Cardiac muscle cell (in vitro differentiated cells and primary cell): Measurements from ENCODE around the gene STXBP5. TPM values are rescaled to one million over a fixed set of nuclear protein-coding genes. Genes with fewer than 3 reads are reported as not detected.

Experiments
- DNase-seq, 2 donors: peaks; one replicate each; pipeline versions ENCODE4 v3.0.0 to v3.0.0-alpha.2; 2010 to 2017; ENCODE audit warnings: low read depth in 1 of 2, low spot score in 1 of 2
- H3K27ac ChIP-seq: fragments of 200-600 bp; sonication (generic); 2 replicates; pipeline ENCODE4 v1.5.1; 2016
- H3K27me3 ChIP-seq: fragments of 200-600 bp; sonication (generic); 2 replicates; pipeline ENCODE4 v1.6.0; 2016; ENCODE audit warnings: control low read depth
- H3K36me3 ChIP-seq: fragments of 200-600 bp; sonication (generic); 2 replicates; pipeline ENCODE4 v1.5.1; 2016; ENCODE audit warnings: control low read depth
- H3K4me1 ChIP-seq: fragments of 200-600 bp; sonication (generic); 2 replicates; pipeline ENCODE4 v1.8.1; 2017; ENCODE audit warnings: low read depth, mild to moderate bottlenecking, mixed run types
- H3K4me3 ChIP-seq: fragments of 200-600 bp; sonication (generic); 2 replicates; pipeline ENCODE4 v1.5.1; 2016; ENCODE audit warnings: mild to moderate bottlenecking
- H3K9me3 ChIP-seq: fragments of 200-600 bp; sonication (generic); 2 replicates; pipeline ENCODE4 v1.5.1; 2017; ENCODE audit warnings: low read depth, mild to moderate bottlenecking, control low read depth
- polyA plus RNA-seq: library from polyadenylated mRNA; unstranded; fragments of >200 nt; fragmentation: Nextera tagmentation; extraction: Ambion mirVana; gene quantifications from 2 replicates; pipeline ENCODE4 v1.2.1, GENCODE V29; 2016
- total RNA-seq: library from RNA; depleted of rRNA; stranded (reverse); fragments of >200 nt; gene quantifications from 2 replicates; pipeline ENCODE4 v1.2.3, GENCODE V29; 2016
- TF ChIP-seq, protein P1 (sequence below): IDR thresholded peaks from 2 replicates; pipeline ENCODE4 v1.5.1; 2012; ENCODE audit warnings: low read depth, mild to moderate bottlenecking, low read length

STXBP5 gene
- total and polyA plus RNA-seq, 2 experiments from 2014 or later: 2.9 to 5.3 TPM

DNA sequence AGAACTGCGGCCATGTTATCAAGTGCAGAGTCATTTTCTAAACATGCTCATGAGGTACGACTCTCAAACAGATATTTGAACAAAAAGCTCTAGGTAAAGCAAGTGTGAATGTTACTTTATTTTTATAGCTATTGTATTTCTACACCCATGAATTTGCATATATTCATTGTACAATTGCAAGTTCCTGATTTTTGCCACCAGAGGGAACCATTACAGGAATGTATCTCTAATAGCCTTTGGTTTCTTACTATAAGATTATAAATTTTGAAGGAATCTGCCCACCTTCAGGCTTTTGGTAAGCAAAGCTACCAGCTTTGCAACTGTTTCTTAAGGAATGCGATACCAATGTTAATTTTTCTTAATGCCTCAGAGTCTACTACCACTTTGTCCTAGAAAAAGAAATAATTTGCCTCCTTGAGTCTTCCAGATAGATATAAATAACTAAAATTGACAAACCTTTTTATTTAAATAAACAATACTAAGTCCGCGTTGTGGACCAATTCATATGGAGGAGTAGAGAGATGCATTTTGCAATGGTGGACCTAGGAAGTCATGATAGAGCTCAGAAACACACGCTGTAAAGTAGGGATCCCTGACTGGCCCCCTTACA, 178.8 kb downstream of the STXBP5 start:
- H3K36me3 ChIP-seq: no peaks in the 10 kb centered on the region
- H3K4me1 ChIP-seq: no peaks in the 10 kb centered on the region
- no peak overlapping the region for H3K4me3 ChIP-seq
- peak; percentile 37 to 59 for DNase-seq
- TF ChIP-seq, protein P1, sequence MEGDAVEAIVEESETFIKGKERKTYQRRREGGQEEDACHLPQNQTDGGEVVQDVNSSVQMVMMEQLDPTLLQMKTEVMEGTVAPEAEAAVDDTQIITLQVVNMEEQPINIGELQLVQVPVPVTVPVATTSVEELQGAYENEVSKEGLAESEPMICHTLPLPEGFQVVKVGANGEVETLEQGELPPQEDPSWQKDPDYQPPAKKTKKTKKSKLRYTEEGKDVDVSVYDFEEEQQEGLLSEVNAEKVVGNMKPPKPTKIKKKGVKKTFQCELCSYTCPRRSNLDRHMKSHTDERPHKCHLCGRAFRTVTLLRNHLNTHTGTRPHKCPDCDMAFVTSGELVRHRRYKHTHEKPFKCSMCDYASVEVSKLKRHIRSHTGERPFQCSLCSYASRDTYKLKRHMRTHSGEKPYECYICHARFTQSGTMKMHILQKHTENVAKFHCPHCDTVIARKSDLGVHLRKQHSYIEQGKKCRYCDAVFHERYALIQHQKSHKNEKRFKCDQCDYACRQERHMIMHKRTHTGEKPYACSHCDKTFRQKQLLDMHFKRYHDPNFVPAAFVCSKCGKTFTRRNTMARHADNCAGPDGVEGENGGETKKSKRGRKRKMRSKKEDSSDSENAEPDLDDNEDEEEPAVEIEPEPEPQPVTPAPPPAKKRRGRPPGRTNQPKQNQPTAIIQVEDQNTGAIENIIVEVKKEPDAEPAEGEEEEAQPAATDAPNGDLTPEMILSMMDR: peak; percentile 60
- H3K27ac ChIP-seq: no peak overlapping the region
- H3K9me3 ChIP-seq: no peaks in the 10 kb centered on the region
- H3K27me3 ChIP-seq: no peaks in the 10 kb centered on the region

DNA sequence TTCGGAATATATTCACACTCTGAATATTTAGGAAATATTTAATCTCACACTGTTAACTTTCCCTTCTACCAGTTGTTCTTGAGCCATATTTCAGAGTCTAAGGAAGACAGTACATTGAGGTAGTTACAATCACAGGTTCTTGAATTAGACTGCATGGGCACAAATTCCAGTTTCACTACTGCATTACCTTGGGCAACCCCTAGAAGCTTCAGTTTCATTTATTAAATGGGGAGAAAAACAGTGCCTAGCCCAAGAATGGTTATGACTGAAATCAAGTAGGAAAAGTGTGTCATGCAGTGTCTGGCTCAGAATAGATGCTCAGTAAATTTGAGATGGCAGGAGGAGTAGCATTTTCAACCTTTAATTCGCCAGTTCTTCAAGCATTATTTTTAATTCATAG, 179.8 kb downstream of the STXBP5 start:
- no peak for DNase-seq
- H3K36me3 ChIP-seq: no peaks in the 10 kb centered on the region
- TF ChIP-seq, protein P1: no peak
- no peaks in the 10 kb centered on the region for H3K27me3 ChIP-seq
- H3K4me3 ChIP-seq: no peak overlapping the region
- H3K9me3 ChIP-seq: no peaks in the 10 kb centered on the region
- H3K27ac ChIP-seq: no peak overlapping the region
- no peaks in the 10 kb centered on the region for H3K4me1 ChIP-seq

DNA sequence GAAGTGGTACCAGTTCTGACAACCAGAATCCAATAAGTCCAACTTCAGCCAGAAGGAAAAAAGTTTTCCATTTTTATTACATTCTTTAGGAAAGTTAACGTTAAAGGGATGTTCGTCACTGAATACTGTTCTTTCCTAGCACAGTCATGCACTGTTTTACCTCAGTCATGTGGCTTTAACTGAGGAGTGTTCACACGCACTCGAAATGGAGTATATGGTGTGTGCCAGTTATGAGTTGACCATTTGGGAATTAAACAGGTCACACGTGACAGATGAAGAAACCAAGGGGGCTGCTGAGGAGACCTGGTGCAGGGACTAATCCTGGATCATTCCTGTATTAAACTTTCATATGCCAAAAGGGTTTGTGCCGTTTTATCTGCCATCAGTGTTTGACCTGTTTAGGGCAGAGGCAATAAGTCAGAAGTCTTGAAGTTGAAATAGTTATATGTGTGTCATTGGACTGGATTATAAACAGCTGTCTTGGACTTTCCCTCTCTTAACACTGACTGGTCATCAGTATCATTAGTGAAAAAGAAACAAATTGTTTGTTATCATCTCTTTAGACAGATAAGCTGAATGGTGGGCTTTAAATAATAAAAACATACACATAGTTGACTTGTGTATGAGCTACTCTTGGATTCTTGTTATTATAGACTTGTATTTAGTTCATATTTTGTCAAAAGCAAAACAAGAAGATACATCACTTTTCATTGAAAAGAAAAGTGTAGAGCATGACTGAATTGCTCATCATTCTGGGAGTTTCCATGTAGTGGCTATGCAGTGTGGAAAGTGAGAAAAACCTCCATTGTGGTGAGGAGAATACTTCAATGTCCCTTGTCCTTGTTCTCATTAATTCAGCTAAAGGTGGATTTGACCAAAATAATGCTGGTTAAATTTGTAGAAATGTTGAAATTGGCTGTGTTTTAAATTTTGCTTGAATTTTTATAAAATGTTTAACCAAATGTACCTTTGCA, 180.8 kb downstream of the STXBP5 start:
- no peak for DNase-seq
- no peak overlapping the region for H3K27ac ChIP-seq
- H3K27me3 ChIP-seq: no peaks in the 10 kb centered on the region
- no peaks in the 10 kb centered on the region for H3K36me3 ChIP-seq
- no peaks in the 10 kb centered on the region for H3K9me3 ChIP-seq
- no peaks in the 10 kb centered on the region for H3K4me1 ChIP-seq
- no peak overlapping the region for H3K4me3 ChIP-seq
- TF ChIP-seq, protein P1: no peak

DNA sequence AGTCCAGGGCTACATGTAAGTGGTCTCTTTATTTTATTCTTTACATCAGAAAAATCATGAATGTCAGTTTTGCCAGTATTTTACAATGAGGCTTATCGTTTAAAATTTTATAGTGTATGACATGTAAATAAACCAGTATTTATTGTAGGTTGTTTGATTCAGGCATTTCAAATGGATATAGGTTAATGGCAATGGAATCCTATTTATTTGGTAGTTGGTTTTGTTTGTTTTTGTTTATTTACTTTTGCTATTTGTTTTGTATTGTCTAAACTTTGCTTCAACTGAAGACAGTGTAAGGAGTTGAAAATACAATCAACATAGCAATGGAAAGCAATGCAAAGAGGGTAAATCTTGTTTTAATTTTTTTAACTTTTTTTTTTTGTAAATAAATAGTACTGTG, 185.2 kb downstream of the STXBP5 start:
- Histone ChIP-seq H3K36me3 (no peaks in the 10 kb centered on the region), H3K9me3 (no peaks in the 10 kb centered on the region), H3K27ac (no peak overlapping the region), H3K4me3 (no peak overlapping the region), H3K27me3 (no peaks in the 10 kb centered on the region), H3K4me1 (no peaks in the 10 kb centered on the region)
- TF ChIP-seq, protein P1: no peak
- no peak for DNase-seq

DNA sequence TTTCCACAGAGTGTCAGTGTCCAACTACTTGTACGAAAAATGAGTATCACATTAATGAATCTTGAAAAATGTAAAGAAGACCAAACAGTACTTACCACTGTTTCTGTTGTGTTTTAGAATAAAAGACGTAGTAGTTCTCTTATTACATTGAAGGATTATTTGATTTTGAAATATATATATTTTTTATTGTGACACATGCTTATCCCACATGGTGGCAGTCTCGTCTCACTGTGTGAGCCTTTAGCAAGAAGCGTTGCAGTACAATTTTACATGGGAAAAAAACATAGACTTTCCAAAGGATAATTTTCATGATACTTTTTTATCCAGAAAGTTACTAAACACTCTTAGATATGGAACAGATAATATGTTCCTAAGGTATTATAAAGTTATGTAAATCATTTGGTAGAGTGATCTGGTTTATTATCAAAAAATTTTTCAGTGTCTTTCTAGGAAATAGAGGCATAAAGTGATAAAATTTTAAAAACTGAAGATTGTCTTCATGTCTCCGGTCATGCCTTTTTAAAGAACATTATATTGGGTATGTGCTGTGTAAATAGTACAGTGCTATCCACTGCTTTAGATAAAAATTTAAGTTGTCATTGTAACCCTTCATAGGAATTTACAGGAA, 186.8 kb downstream of the STXBP5 start:
- H3K27ac ChIP-seq: no peak overlapping the region
- no peaks in the 10 kb centered on the region for H3K4me1 ChIP-seq
- no peaks in the 10 kb centered on the region for H3K27me3 ChIP-seq
- peak; percentile 41 to 44 for DNase-seq
- H3K9me3 ChIP-seq: no peaks in the 10 kb centered on the region
- H3K36me3 ChIP-seq: no peaks in the 10 kb centered on the region
- H3K4me3 ChIP-seq: no peak overlapping the region
- TF ChIP-seq, protein P1: peak; percentile 38
